GM12878 (cell line): ENCODE measurements around the gene FNIP1. TPM values are rescaled to one million over a fixed set of nuclear protein-coding genes. Genes with fewer than 3 reads are reported as not detected.

Experiments used
- ATAC-seq: fragments of 200-7000 bp; cut with Tn5 transposase; 3 replicates; pipeline ENCODE4 v1.9.1; 2020; ENCODE audit warnings: mild to moderate bottlenecking, moderate library complexity
- BruUV-seq: library from RNA; stranded (reverse); fragments of 400-500 nt; replicated peaks from 2 replicates; lab custom pipeline; 2021; lab: Mats Ljungman, UMichigan
- CTCF ChIA-PET: fragments of 300-600 bp; sonication (Branson Sonifier 250); formaldehyde crosslinking; extraction: SDS; loops from one replicate; lab custom pipeline; 2021; ENCODE audit warnings: inconsistent platforms; lab: Yijun Ruan, JAX
- POLR2A ChIA-PET: fragments of 350-600 bp; formaldehyde crosslinking; extraction: SDS; loops from one replicate; lab custom pipeline; 2021; ENCODE audit warnings: inconsistent platforms; lab: Charles Lee
- RAD21 ChIA-PET: fragments of 300-600 bp; sonication (Branson Sonifier 250); formaldehyde crosslinking; loops from one replicate; lab custom pipeline; 2023; ENCODE audit warnings: antibody characterized with exemption; ENCODE audit not compliant: unreplicated experiment; lab: Charles Lee
- SMC1A ChIA-PET: fragments of 300-600 bp; sonication (Branson Sonifier 250); formaldehyde crosslinking; loops from one replicate; lab custom pipeline; 2023; ENCODE audit not compliant: unreplicated experiment, uncharacterized antibody; lab: Charles Lee
- DNase-seq: peaks from one replicate; pipeline ENCODE4 v3.0.0-alpha.2; 2011; ENCODE audit warnings: low read depth, low spot score
- FAIRE-seq: peaks from 3 replicates; lab custom pipeline; 2011; peaks lifted over from hg19 to GRCh38; lab: Jason Lieb, UNC
- H2AFZ ChIP-seq: 2 replicates; pipeline ENCODE4 v1.6.0; 2011; ENCODE audit warnings: low read depth, low read length, control low read depth; ENCODE audit not compliant: control insufficient read depth
- H3K27ac ChIP-seq: 2 replicates; pipeline ENCODE4 v1.5.1; 2011; ENCODE audit warnings: control low read depth; ENCODE audit not compliant: control insufficient read depth, insufficient read depth
- H3K27me3 ChIP-seq, 2 experiments: replicated peaks in 1 of 2; 2 replicates each; pipeline versions ENCODE4 v1.6.0 to v1.6.1; 2011; ENCODE audit warnings: low read length in 1 of 2; ENCODE audit not compliant: control insufficient read depth in 2 of 2, insufficient read depth in 2 of 2
- H3K36me3 ChIP-seq, 2 experiments: 2 replicates each; pipeline ENCODE4 v1.5.1; 2011; ENCODE audit warnings: low read length in 1 of 2; ENCODE audit not compliant: control insufficient read depth in 2 of 2, insufficient read depth in 2 of 2
- H3K4me1 ChIP-seq: 2 replicates; pipeline ENCODE4 v1.6.1; 2011; ENCODE audit warnings: mild to moderate bottlenecking, low read length, moderate library complexity, mixed read lengths; ENCODE audit not compliant: control insufficient read depth, insufficient read depth
- H3K4me2 ChIP-seq: 2 replicates; pipeline ENCODE4 v1.6.0; 2011; ENCODE audit warnings: control low read depth; ENCODE audit not compliant: control insufficient read depth, insufficient read depth
- H3K4me3 ChIP-seq: fragments of 200-600 bp; sonication (generic); 2 replicates; pipeline ENCODE4 v1.5.1; 2016
- H3K79me2 ChIP-seq: 2 replicates; pipeline ENCODE4 v1.6.0; 2011; ENCODE audit warnings: low read length; ENCODE audit not compliant: control insufficient read depth, insufficient read depth
- H3K9ac ChIP-seq: 2 replicates; pipeline ENCODE4 v1.8.0; 2011; ENCODE audit warnings: low read length, control low read depth, mixed read lengths; ENCODE audit not compliant: control insufficient read depth, insufficient read depth
- H3K9me3 ChIP-seq: replicated peaks from 3 replicates; pipeline ENCODE4 v1.5.1; 2011; ENCODE audit warnings: mild to moderate bottlenecking, low read length; ENCODE audit not compliant: control insufficient read depth, insufficient read depth
- H4K20me1 ChIP-seq: 2 replicates; pipeline ENCODE4 v1.6.0; 2011; ENCODE audit not compliant: control insufficient read depth, insufficient read depth
- ASH2L ChIP-seq: fragments of 300-600, 200-600 bp; sonication (generic); IDR thresholded peaks from 2 replicates; pipeline ENCODE4 v1.6.1; 2017; ENCODE audit warnings: low read depth, mild to moderate bottlenecking, borderline replicate concordance
- CBFB ChIP-seq: IDR thresholded peaks from 2 replicates; pipeline ENCODE4 v1.6.1; 2016; ENCODE audit warnings: antibody characterized with exemption, low read depth
- CBX3 ChIP-seq: fragments of 200-600 bp; sonication (generic); IDR thresholded peaks from 2 replicates; pipeline ENCODE4 v1.6.1; 2016; ENCODE audit warnings: low read depth, borderline replicate concordance
- CREM ChIP-seq: IDR thresholded peaks from 2 replicates; pipeline ENCODE4 v1.6.1; 2014; ENCODE audit warnings: antibody characterized with exemption, low read depth
- FOXK2 ChIP-seq: fragments of 450-650 bp; IDR thresholded peaks from 2 replicates; pipeline ENCODE4 v1.6.1; 2017; ENCODE audit warnings: mild to moderate bottlenecking, moderate library complexity
- HCFC1 ChIP-seq: fragments of 150-350 bp; IDR thresholded peaks from 2 replicates; pipeline ENCODE4 v1.6.1; 2014; ENCODE audit warnings: low read length
- NFYB ChIP-seq: IDR thresholded peaks from 2 replicates; pipeline ENCODE4 v1.6.1; 2011; ENCODE audit warnings: low read depth, mild to moderate bottlenecking, low read length, improper control_type of control experiment, moderate library complexity; ENCODE audit not compliant: insufficient read depth
- PML ChIP-seq: IDR thresholded peaks from 2 replicates; pipeline ENCODE4 v1.6.1; 2012; ENCODE audit warnings: low read length, inconsistent platforms
- SIX5 ChIP-seq: IDR thresholded peaks from 2 replicates; pipeline ENCODE4 v1.6.1; 2011; ENCODE audit warnings: mild to moderate bottlenecking, low read depth, low read length, moderate library complexity; ENCODE audit not compliant: severe bottlenecking
- TCF12 ChIP-seq: IDR thresholded peaks from 2 replicates; pipeline ENCODE4 v1.6.1; 2011; ENCODE audit warnings: low read depth, mild to moderate bottlenecking, low read length
- ZNF622 ChIP-seq: fragments of 450-650 bp; IDR thresholded peaks from 2 replicates; pipeline ENCODE4 v1.6.1; 2017; ENCODE audit warnings: mild to moderate bottlenecking, inconsistent platforms
- WGBS: methylation state at CpG from one replicate; pipeline ENCODE4 v1.1.6; 2016; ENCODE audit warnings: low lambda C conversion rate; ENCODE audit not compliant: insufficient replicate concordance, insufficient coverage; ENCODE audit errors: missing lambda C conversion rate; 5-methylcytosine and 5-hydroxymethylcytosine counted together
- in situ Hi-C: fragments of 300-500 bp; cut with MboI; formaldehyde crosslinking; loops from 9 replicates; pipeline ENCODE4 v1.14.3; 2018; ENCODE audit warnings: mixed read lengths
- intact Hi-C: fragments of 100-400 bp; cut with micrococcal nuclease; formaldehyde crosslinking; loops from one replicate; pipeline ENCODE4 v1.14.2; 2022; ENCODE audit not compliant: unreplicated experiment
- polyA plus RNA-seq, 11 experiments: library from polyadenylated mRNA; depleted of rRNA in 4 of 11; unstranded in 6 of 11; stranded (reverse) in 5 of 11; fragments of >200 nt; fragmentation: Nextera tagmentation in 4 of 11; fragmentation: Illumina TruSeq in 1 of 11; extraction: Ambion mirVana in 4 of 11; extraction: Trizol in 1 of 11; gene quantifications; 1 replicate in 1 of 11; 2 replicates in 10 of 11; pipeline versions ENCODE4 v1.2.1 to v1.2.3, GENCODE V29; 2011 to 2016; ENCODE audit warnings: inconsistent platforms in 2 of 11, missing spikeins in 2 of 11, low read depth in 1 of 11
- total RNA-seq, 4 experiments: library from RNA; depleted of rRNA in 3 of 4; stranded (reverse); fragments of >200 nt in 3 of 4; fragmentation: Illumina TruSeq in 1 of 4; extraction: Trizol in 1 of 4; gene quantifications; 2 replicates each; pipeline versions ENCODE4 v1.2.1 to v1.2.3, GENCODE V29; 2013 to 2021
- TF ChIP-seq, protein P1 (sequence below): fragments of 450-650 bp; conservative IDR thresholded peaks from 2 replicates; pipeline ENCODE4 v1.6.1; 2017; ENCODE audit warnings: mild to moderate bottlenecking, moderate library complexity

Gene FNIP1
- total and polyA plus RNA-seq, 10 of the 15 experiments (the other 5 are each of a cell fraction or from before 2014, with no cell fraction given): 4.3 to 18.0 (median 14.0) TPM

DNA sequence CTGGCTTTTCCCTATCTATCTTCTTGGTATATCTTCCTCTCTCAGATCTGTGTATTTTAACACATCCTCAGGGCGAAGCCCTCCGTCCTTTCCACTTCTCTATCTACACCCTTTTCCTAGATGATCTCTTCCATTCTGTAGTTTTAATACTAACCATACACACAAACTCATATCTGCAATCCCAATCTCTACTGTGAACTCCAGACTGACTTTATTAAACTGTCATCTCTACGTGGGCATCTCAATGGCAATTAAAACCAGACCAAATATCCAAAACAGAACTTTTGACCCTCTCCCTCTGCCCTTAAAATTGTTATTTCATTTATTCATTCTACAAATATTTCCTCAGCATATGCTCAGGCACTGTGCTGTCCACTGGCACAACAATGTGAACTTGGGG lies 7.1 kb downstream of the FNIP1 start:
- POLR2A ChIA-PET: interaction anchor here (0.7 kb wide), 1 partner anchor 707 kb away, joined by 3 read pairs; no protein-coding TSS in a partner anchor
- intact Hi-C loops: loop anchor here (10.0 kb wide), 1 partner anchor 515 kb away; no protein-coding TSS in a partner anchor
- no peak for TF ChIP-seq CBFB
- TF ChIP-seq CBX3: no peak
- no peak for TF ChIP-seq NFYB
- no peak for TF ChIP-seq SIX5
- TF ChIP-seq ZNF622: no peak
- no peak for TF ChIP-seq CREM
- TF ChIP-seq FOXK2: no peak
- TF ChIP-seq ASH2L: no peak
- TF ChIP-seq HCFC1: no peak
- TF ChIP-seq TCF12: no peak
- no peak for TF ChIP-seq PML
- TF ChIP-seq, protein P1, sequence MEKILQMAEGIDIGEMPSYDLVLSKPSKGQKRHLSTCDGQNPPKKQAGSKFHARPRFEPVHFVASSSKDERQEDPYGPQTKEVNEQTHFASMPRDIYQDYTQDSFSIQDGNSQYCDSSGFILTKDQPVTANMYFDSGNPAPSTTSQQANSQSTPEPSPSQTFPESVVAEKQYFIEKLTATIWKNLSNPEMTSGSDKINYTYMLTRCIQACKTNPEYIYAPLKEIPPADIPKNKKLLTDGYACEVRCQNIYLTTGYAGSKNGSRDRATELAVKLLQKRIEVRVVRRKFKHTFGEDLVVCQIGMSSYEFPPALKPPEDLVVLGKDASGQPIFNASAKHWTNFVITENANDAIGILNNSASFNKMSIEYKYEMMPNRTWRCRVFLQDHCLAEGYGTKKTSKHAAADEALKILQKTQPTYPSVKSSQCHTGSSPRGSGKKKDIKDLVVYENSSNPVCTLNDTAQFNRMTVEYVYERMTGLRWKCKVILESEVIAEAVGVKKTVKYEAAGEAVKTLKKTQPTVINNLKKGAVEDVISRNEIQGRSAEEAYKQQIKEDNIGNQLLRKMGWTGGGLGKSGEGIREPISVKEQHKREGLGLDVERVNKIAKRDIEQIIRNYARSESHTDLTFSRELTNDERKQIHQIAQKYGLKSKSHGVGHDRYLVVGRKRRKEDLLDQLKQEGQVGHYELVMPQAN: no peak
- CTCF ChIA-PET: no interaction called here
- no peak for FAIRE-seq
- DNase-seq: no peak
- no peak for ATAC-seq
- peaks cover 75% of the 10 kb centered on the region for H3K79me2 ChIP-seq
- H2AFZ ChIP-seq: no peak overlapping the region
- WGBS: 94% methylated on average over 3 of the region's 3 CpGs
- H3K27ac ChIP-seq: no peak overlapping the region
- TSS peak; percentile 4 for BruUV-seq
- in situ Hi-C loops: no loop called here
- no peaks in the 10 kb centered on the region for H3K27me3 ChIP-seq
- no peak overlapping the region for H3K9ac ChIP-seq
- no peak overlapping the region for H3K4me2 ChIP-seq
- H3K4me3 ChIP-seq: 0 out of 2 replicates have a peak overlapping the region, but pooled peaks have one; percentile 17
- SMC1A ChIA-PET: no interaction called here
- H3K36me3 ChIP-seq: no peaks in the 10 kb centered on the region
- H4K20me1 ChIP-seq: peaks cover 6% of the 10 kb centered on the region
- H3K4me1 ChIP-seq: no peaks in the 10 kb centered on the region
- RAD21 ChIA-PET: no interaction called here
- no peaks in the 10 kb centered on the region; the same call in 2 of the 3 replicates for H3K9me3 ChIP-seq
